H1 (cell line): ENCODE data around the gene LRTM2.

Experiments used
- CEBPB ChIP-seq: IDR thresholded peaks from 2 replicates; pipeline ENCODE4 v1.6.1; 2012; ENCODE audit warnings: low read depth, low read length
- GABPA ChIP-seq: IDR thresholded peaks from 2 replicates; pipeline ENCODE4 v1.6.1; 2011; ENCODE audit warnings: mild to moderate bottlenecking, low read length, moderate library complexity, borderline replicate concordance; ENCODE audit not compliant: insufficient read depth
- JUND ChIP-seq: IDR thresholded peaks from 2 replicates; pipeline ENCODE4 v1.6.1; 2011; ENCODE audit warnings: mild to moderate bottlenecking, improper control_type of control experiment, low read length
- KDM1A ChIP-seq: fragments of 200-600, 300-600 bp; sonication (generic); IDR thresholded peaks from 2 replicates; pipeline ENCODE4 v1.7.1; 2016; ENCODE audit warnings: mild to moderate bottlenecking, low read length, borderline replicate concordance
- POLR2AphosphoS5 ChIP-seq: IDR thresholded peaks from 2 replicates; pipeline ENCODE4 v1.6.1; 2011; ENCODE audit warnings: low read depth, low read length
- RAD21 ChIP-seq, 2 experiments: IDR thresholded peaks in 1 of 2; conservative IDR thresholded peaks in 1 of 2; 2 replicates each; pipeline ENCODE4 v1.6.1; 2011; ENCODE audit warnings: low read depth in 2 of 2, low read length in 2 of 2, improper control_type of control experiment in 1 of 2, inconsistent platforms in 1 of 2, mild to moderate bottlenecking in 1 of 2, moderate library complexity in 1 of 2
- SP2 ChIP-seq: IDR thresholded peaks from 2 replicates; pipeline ENCODE4 v1.6.1; 2012; ENCODE audit warnings: mild to moderate bottlenecking, low read length, inconsistent platforms
- TF ChIP-seq, protein P1 (sequence below): IDR thresholded peaks from 2 replicates; pipeline ENCODE4 v1.6.1; 2011; ENCODE audit warnings: low read length, improper control_type of control experiment
- TF ChIP-seq, protein P2 (sequence below), 3 experiments: IDR thresholded peaks; 1 replicate in 2 of 3; 2 replicates in 1 of 3; pipeline versions ENCODE4 v1.5.1 to v1.6.1; 2011; ENCODE audit warnings: low read length in 3 of 3, mild to moderate bottlenecking in 3 of 3, inconsistent platforms in 2 of 3, low read depth in 1 of 3, moderate library complexity in 1 of 3; ENCODE audit not compliant: insufficient read depth in 1 of 3; ENCODE audit errors: control extremely low read depth in 1 of 3

DNA sequence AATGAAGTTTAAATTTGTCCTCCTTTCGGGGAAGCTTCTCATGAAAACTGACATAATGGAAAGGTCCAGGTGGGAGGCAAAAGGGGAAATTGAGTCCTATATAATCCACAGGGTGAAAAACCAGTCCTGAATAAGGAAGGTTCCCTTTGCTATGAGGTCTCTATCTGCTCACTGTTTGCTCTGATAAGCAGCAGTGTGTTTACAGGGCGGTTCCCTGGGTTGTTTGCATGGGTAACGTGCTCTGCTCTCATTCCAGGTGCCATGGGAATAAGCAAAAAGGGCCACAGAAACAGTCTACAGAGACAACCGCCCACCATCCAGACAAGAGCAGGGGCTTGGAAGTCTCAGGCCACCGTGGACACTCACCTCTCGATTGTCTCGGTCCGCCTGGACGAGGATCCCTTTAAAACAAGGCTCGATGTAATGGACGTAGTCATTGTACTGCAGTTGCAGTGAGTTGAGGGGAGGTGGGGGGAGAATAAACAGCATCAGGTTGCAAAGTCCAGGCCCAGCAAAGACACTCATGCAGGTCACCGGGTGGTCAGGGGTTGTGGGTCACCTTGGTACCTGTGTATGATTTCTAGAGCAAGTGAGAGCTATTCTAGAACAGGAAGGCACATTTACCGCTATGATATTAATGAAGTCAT lies 65.4 kb downstream of the LRTM2 start:
- no peak for TF ChIP-seq CEBPB
- no peak for TF ChIP-seq SP2
- TF ChIP-seq, protein P1, sequence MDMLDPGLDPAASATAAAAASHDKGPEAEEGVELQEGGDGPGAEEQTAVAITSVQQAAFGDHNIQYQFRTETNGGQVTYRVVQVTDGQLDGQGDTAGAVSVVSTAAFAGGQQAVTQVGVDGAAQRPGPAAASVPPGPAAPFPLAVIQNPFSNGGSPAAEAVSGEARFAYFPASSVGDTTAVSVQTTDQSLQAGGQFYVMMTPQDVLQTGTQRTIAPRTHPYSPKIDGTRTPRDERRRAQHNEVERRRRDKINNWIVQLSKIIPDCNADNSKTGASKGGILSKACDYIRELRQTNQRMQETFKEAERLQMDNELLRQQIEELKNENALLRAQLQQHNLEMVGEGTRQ: no peak
- no peak for TF ChIP-seq GABPA
- TF ChIP-seq, protein P2, sequence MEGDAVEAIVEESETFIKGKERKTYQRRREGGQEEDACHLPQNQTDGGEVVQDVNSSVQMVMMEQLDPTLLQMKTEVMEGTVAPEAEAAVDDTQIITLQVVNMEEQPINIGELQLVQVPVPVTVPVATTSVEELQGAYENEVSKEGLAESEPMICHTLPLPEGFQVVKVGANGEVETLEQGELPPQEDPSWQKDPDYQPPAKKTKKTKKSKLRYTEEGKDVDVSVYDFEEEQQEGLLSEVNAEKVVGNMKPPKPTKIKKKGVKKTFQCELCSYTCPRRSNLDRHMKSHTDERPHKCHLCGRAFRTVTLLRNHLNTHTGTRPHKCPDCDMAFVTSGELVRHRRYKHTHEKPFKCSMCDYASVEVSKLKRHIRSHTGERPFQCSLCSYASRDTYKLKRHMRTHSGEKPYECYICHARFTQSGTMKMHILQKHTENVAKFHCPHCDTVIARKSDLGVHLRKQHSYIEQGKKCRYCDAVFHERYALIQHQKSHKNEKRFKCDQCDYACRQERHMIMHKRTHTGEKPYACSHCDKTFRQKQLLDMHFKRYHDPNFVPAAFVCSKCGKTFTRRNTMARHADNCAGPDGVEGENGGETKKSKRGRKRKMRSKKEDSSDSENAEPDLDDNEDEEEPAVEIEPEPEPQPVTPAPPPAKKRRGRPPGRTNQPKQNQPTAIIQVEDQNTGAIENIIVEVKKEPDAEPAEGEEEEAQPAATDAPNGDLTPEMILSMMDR (IDR thresholded peaks at IDR 0.05; ENCODE audit: control extremely low read depth in 1 of 3, insufficient read depth in 1 of 3, low read depth in 1 of 3, low read length in 3 of 3): no peak
- no peak for TF ChIP-seq JUND
- TF ChIP-seq POLR2AphosphoS5: no peak
- TF ChIP-seq RAD21 (IDR thresholded peaks at IDR 0.05 in 1 of 2, conservative IDR thresholded peaks at IDR 0.05 in 1 of 2; ENCODE audit: low read depth in 2 of 2, low read length in 2 of 2): no peak
- no peak for TF ChIP-seq KDM1A
